CD4-positive, alpha-beta T cell treated with Interleukin-12 subunit alpha and Interleukin-12 subunit beta, for 1 hour (primary cell): ENCODE results near the gene ISCA2.

ENCODE experiments used
- DNase-seq: peaks from one replicate; pipeline ENCODE4 v3.0.0-alpha.2; 2020

Gene ISCA2

GRCh38 chr14:74509587-74510222 lies 16.1 kb downstream of the ISCA2 start:
- DNase-seq, result no peak

DNA sequence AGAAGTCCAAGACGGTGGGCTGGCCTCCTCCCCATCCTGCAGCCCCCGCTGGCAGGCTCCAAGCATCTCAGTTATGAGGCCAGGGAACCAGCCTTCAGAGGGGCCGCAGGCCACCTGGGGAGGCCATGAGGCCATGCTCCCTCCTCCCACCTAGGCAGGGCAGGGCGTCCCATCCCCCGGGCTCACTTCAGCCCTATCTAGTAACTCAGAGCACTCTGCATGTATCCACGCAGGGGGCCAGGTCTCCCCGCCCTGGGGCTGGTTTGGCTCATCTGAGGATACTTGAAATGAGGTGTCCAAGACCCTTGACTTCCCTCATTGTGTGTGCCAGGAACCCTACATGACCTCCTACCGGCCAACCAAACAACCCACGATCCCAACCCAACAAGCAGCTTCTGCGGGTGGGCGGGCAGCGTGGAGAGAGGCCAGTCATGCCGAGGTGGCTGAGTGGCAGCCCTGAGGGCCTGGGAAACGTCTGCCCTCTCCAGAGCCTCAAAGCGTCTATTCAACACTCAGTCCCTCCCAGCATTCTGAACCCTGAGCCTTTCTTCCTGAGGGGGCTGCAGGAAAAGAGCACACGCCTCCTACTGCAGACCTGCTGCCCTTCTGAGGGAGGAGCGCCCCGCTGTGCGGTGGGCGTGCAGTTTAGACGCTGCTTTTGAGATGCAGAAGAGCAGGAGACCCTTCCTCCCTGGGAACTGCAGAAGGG lies 16.8 kb downstream of the ISCA2 start:
- no peak for DNase-seq

- DNase-seq, result no peak
Measured at GRCh38 chr14:74510959-74511409, 17.4 kb downstream of the ISCA2 start.

- no peak for DNase-seq
Measured at GRCh38 chr14:74511966-74512830, 18.6 kb downstream of the ISCA2 start.

DNA sequence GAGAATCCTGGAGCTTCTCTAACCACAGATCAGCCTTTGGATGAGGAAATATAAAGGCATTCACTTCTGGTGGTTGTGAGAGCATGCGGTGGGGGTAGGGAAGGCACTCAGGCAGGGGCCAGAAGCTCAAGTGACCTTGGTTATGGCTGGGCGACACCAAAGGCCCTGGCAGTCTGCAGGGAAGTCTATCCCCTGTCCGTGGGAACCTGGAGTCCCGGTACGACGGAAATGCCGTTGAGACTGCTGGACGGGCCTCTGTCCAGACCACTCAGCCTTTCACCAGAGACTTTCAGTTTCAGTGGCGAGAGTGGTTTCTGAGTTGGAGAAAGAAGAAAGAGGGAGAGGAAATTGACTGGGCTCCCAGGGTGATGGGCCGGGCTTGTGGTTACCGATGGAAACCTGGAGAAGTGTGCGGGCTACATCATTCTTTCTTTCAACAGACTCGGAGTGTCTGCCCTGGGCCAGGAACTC lies 20.9 kb downstream of the ISCA2 start:
- no peak for DNase-seq

- no peak for DNase-seq
Measured at GRCh38 chr14:74515891-74516412, 22.4 kb downstream of the ISCA2 start.

GRCh38 chr14:74516451-74517160 lies 23.0 kb downstream of the ISCA2 start:
- no peak for DNase-seq

DNA sequence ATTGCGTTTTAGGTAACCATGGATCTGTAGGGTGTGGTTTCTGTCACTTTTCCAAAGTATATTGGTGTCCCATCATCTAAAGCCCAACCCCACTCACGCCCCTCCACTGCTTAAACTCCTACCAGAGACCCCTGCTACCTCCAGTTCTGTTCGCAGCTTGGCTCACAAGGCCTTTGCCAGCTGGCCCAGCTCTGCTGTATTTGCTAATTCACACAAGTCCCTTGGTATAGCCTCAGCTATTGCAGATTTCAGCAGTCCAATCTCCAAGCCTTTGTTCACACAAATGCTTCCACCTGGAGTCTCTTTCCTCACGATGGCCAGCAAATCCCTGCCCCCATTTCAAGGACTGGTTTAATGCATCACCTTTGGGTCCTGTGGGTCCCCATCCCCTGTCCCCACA lies 24.2 kb downstream of the ISCA2 start:
- no peak for DNase-seq

DNA sequence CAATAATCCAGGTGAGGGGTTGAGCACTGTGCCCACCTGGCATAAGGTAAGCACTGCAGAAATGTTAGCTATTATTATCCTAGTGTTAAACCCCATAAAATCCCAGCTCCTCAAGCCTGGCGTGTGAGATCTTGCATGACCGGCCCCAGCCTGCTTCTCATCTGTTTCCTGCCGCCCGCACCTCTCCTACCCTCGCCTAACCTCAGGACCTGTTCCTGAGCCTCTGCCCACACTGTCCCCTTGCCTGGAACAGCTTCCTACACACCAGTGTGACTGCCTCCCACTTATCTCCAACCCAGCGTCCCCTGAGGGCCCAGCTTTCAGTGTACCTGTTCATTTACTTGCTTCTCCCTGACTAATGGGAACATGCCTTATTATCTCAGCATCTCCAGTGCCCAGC lies 24.7 kb downstream of the ISCA2 start:
- DNase-seq, result no peak

- no peak for DNase-seq
Measured at GRCh38 chr14:74519316-74520074, 25.9 kb downstream of the ISCA2 start.

DNA sequence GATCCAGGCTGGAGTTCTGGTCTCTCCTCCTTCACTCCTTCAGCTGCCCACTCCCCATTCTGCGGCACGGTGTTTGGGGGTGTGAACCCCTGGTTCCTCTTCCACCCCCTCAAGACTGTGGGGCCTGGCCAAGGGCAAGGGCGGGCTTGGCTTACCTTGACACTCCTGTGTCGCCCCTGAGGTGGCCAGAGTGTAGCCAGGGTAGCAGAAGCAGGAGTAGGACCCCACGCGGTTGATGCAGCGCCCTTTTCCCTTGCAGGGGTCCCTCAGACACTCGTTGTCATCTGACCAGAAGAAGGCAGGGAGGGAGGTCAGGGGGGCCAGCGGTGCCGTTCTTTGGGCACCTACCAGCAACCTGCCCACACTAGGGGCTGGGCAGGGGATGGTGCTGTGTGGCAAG lies 28.2 kb downstream of the ISCA2 start:
- no peak for DNase-seq

DNA sequence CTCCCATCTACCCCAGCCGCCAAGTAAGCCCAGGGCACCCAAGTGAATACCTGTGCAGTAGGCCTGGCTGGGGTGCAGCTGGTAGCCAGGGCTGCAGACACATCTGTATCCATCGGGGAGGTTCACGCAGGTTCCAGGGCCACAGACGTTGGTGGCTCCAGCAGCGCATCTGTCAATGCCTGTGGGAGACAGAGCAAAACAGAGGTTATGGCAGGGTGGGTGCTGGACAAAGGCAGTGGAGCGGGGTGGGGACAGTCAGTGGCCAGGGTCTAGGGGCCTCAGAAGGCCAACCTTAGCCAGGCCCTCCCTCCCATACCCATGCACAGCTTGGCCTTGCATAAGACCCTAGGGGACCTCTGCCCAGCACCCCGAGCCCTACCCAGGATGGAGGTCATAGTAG lies 29.2 kb downstream of the ISCA2 start:
- DNase-seq, result no peak

GRCh38 chr14:74524076-74524811 lies 30.7 kb downstream of the ISCA2 start:
- DNase-seq, result no peak

DNA sequence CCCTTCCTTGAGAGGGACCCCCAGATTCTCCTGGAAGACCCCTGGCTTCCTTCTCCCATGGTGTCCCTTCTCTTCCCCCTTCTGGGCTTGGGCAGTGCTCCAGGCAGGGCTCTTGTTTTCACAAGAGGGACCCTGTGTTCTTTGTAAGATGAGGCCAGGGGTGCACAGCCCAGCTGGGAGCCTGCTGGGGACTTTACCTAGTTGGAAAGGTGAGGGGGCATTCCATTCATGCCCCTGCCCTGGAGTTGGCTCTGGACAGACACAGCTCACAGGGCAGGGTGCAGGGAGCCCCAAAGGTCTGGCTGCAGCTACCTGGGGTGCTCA lies 31.2 kb downstream of the ISCA2 start:
- no peak for DNase-seq

- no peak for DNase-seq
Measured at GRCh38 chr14:74525361-74525851, 31.8 kb downstream of the ISCA2 start.

DNA sequence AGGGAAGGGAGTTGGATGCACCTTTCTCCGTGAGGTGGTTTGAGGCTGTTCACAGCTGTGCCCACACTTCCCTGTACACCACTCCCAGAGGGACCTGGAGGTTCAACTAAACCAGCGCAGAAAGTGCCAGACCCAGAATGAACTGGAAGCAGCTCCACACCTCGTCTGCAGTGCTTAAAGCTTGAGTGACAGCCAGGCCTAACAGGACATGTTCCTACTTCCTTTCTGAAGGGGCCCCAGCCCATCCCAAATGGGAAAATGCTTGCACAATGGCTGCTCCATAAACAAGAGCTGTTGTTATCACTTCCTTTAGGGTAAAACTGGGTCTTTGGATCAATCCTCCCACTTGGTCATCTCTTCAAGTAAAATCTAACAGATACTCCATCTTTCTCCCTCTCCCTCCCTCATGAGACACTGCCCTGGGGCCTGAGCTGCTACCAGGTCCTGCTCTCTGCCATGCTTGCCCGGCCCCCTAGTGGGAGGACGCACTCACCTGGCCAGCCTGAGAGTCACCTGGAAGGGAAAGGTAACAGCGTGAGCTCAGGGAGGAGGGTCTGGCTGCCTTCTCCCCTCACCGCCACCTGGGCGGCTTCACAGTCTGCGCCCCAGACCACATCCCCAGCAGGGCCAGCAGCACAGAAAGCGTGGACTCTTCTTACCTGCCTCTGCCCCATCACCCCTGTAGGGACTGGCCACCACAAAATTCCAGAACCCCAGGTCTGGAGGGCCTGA lies 33.5 kb downstream of the ISCA2 start:
- no peak for DNase-seq

DNA sequence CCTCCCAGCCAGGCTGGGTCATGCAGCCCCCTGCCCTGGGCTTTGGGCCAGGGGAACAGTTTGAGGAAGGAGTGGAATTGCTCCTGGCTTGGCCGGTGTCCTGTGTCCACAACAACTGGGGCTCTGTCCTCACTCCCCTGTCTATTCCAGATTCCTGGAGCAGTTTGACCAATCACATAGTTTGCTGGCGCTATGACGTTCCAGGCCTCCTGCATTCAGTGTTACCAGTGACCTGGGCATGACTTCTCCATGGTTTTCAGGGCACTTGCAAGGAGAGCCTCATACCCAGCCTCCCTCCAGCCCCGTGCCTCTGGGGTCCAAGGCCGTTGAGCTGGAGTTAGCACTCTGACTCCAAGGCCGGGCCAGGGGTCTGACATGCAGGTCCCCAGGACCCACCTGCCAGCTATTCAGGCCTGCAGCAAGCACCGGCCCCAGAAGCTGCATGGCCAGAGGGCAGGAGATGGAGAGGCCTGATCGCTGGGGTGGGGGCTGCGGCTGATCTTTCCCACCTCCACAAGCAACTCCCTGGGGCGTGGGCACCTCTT lies 34.2 kb downstream of the ISCA2 start:
- DNase-seq, result no peak

DNA sequence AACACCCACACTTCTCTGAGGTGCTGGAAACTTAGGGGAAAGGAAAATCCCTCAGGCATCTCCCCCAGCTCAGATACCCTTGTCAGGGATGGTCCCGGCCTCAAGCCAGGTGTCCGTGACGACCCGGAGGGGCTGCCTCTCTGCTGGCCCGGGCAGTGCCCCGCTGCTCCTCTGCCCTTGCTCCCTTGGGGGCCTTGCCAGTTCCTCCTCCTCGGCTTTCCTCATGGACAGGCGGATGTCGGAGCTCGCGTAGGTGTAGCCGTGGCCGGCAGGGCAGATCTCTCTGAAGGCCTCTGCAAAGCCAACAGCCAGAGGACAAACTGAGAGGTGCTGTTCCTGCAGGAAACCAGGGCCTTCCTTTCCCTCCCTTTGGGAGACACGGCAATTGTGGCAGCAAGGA lies 34.8 kb downstream of the ISCA2 start:
- no peak for DNase-seq

DNA sequence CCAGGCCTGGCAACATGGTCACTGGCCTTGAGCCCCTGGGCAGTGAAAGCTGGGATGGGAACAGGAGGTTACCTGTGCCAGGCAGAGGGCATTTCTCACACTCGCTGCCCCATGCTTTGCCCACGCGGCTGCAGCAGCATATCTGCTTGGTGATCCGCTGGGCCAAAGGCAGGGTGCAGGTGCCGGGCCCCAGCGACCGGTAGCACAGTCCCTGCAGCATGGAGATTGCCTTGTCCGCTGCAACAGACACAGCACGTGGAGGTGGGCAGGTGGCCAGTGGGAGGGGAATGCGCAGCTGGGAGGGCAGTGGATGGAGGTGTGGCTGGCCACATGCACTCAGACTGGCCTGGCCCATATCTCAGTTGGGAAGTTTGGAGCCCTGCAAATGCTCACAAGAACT lies 35.3 kb downstream of the ISCA2 start:
- DNase-seq, result no peak

DNA sequence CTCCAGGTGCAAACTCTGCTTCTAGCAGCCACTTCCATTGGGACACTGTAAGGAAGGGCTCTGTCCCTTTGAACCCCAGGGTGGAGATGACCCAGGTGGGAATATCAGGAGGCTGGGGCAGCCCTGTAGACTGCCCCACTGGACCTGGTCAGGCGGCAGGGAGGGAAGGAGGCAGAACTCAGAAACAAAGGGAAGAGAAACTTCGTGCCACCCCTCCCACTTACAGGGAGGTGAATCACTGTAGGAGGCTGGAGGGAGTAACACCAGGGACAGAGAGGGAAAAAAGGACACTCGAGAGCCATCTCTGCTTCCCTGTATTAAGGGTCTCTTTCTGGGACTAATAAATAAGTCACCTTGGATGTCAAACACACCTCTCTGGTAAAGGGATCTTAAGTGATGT lies 37.4 kb downstream of the ISCA2 start:
- no peak for DNase-seq
